Fibroblast of peridontal ligament (primary cell): ENCODE results near the gene AP5S1.

Experiments
- DNase-seq: peaks from one replicate; pipeline ENCODE4 v3.0.0-alpha.2; 2010; ENCODE audit errors: extremely low read depth

The AP5S1 gene

GRCh38 chr20:3875378-3875974 lies 55.1 kb downstream of the AP5S1 start:
- DNase-seq: no peak

GRCh38 chr20:3876000-3876399 lies 55.7 kb downstream of the AP5S1 start:
- DNase-seq: no peak

DNA sequence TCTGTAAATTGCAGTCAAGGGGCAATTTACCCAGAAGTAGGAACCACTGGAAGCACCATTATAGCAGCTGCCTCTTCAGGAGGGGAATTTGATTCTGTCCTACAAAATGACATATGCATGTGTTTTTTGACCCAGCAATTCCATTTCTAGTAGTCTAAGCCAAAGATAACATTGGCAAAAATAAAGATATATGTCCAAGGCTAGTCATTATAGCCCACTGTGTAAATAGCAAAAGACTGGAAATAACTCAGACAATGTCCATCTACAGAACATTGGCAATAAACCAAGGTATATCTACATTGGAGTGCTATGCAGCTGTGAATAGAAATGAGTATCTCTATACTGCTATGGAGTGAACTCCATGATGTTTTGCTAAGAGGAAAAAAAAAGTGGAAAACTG lies 56.3 kb downstream of the AP5S1 start:
- no peak for DNase-seq
